ENCODE measurements around the gene ORAI2.
"Not testable (repeated sequence)": the region's sequence is repeated elsewhere in the genome, so short reads cannot be mapped to it uniquely, and the experiment has no call there.

Gene ORAI2

DNA sequence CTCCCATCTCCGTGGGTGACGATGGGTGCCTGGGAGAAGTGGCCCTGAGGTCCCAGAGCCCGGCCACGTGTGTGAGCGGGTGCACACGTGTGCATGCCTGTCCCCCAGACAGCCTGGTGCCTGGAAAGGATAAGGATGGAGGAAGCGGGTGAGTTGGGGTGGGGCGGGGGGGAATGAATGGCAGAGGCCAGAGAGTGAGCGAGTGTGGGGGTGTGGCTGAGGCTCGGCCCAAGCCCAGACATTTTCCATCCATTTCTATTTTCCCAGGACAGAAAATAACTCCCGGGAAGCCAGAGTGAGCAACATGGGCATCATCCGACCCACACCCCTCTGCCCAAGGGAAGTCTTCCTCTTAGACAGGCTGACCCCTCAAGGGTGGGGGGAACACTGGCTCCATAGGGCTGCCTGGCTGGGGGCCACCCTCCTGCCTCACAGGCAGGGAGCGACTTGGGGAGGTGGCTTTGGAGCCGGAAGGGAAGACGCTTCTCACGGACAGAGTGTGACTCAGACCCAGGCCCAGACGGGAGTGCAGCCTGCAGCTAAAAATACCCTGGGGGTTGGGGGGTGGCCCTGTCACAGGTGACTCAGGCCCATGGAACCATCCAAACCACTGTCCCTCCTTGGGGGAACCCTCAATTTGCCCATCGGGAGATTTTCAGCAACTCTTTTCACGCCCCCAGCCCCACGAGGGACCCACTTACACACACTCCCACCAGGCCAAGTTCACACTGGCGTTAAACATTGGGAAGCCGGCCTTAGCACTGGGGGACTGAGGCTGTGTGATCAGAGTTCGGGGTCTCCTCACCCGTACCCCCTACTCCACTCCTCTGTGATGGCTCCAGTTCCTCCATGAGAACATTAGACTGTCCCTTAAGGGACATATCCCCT, 72.2 kb downstream of the ORAI2 start:
- not testable (repeated sequence) for DNase-seq
